Measurements from ENCODE around the gene YKT6.

DNA sequence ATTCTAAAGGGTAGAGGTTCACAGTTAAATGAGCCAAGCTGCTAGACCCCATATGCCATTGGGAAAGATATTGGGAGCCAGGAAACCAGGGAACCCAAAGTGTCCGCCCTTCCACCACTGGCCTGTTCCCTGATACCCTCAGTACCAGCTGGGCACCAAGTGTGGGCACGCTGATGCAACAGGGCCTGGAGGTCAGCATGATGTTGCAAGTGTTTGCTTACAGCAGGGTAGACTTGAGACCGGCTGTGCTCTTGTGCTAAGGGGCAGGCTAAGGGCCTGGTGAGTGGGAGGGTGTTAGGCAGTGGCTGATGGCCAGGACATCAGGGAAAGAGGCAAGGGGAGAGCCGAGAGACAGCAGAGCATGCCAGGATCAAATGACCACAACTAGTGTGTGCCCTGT, 38.6 kb upstream of the YKT6 start:
- no peak for TF ChIP-seq POLR2A (IDR thresholded peaks at IDR 0.05; ENCODE audit: low read length)
- no peak for TF ChIP-seq GATA1 (IDR thresholded peaks at IDR 0.05; ENCODE audit: low read depth, low read length)
